Right forelimb (tissue), 1 donor: ENCODE measurements around the gene SLC7A11.

Experiments used
- DNase-seq: peaks from one replicate; pipeline ENCODE4 v3.0.0-alpha.2; 2018

The SLC7A11 gene

GRCh38 chr4:138140879-138141278, 101.3 kb downstream of the SLC7A11 start:
- DNase-seq: no peak

- DNase-seq: no peak
Measured at GRCh38 chr4:138138774-138139173, 103.4 kb downstream of the SLC7A11 start.

- no peak for DNase-seq
Measured at GRCh38 chr4:138135610-138136009, 106.5 kb downstream of the SLC7A11 start.

- no peak for DNase-seq
Measured at GRCh38 chr4:138118270-138118669, 123.9 kb downstream of the SLC7A11 start.

GRCh38 chr4:138115053-138115452, 127.1 kb downstream of the SLC7A11 start:
- DNase-seq: no peak

- no peak for DNase-seq
Measured at GRCh38 chr4:138114434-138114833, 127.7 kb downstream of the SLC7A11 start.
